Inflammatory macrophage treated with lipopolysaccharide for 1 hour (primary cell): ENCODE data around the gene RFC2.

ENCODE experiments used
- DNase-seq, 2 donors: peaks; one replicate each; pipeline ENCODE4 v3.0.0-alpha.2; 2020 to 2022

Gene RFC2

GRCh38 chr7:74254129-74254857 is at the start of gene RFC2:
Gene RFC2 (minus strand): TSS chr7:74254399. CDS start chr7:74254383, 16 bp downstream.
- peak; percentile 95 to 98 for DNase-seq

- DNase-seq, result no peak
Observed at GRCh38 chr7:74302745-74303221, 48.6 kb upstream of the RFC2 start.

- DNase-seq, result no peak
Observed at GRCh38 chr7:74300926-74301325, 46.7 kb upstream of the RFC2 start.

- peak in 1 of 2 donors; percentile 60 for DNase-seq
Observed at GRCh38 chr7:74299401-74299800, 45.2 kb upstream of the RFC2 start.

- DNase-seq, result no peak
Observed at GRCh38 chr7:74297516-74298233, 43.5 kb upstream of the RFC2 start.

GRCh38 chr7:74294191-74294998 is 40.2 kb upstream of the RFC2 start:
- DNase-seq, result no peak

GRCh38 chr7:74293577-74293908 is 39.3 kb upstream of the RFC2 start:
- no peak for DNase-seq

- DNase-seq, result no peak
Observed at GRCh38 chr7:74292757-74293576, 38.8 kb upstream of the RFC2 start.

- no peak for DNase-seq
Observed at GRCh38 chr7:74291535-74291934, 37.3 kb upstream of the RFC2 start.

- no peak for DNase-seq
Observed at GRCh38 chr7:74290981-74291441, 36.8 kb upstream of the RFC2 start.

- DNase-seq, result no peak
Observed at GRCh38 chr7:74290553-74290950, 36.4 kb upstream of the RFC2 start.

- DNase-seq, result peak in 1 of 2 donors; percentile 25
Observed at GRCh38 chr7:74289659-74290552, 35.7 kb upstream of the RFC2 start.

- peak; percentile 68 to 82 for DNase-seq
Observed at GRCh38 chr7:74289018-74289658, 34.9 kb upstream of the RFC2 start, which contains the start of gene CLIP2. Gene CLIP2 (plus strand): TSS chr7:74289407. CDS start chr7:74317547, 28,140 bp downstream.

GRCh38 chr7:74288034-74288881 is 34.1 kb upstream of the RFC2 start:
- no peak for DNase-seq

GRCh38 chr7:74287303-74288033 is 33.3 kb upstream of the RFC2 start:
- DNase-seq, result no peak

GRCh38 chr7:74286131-74286530 is 31.9 kb upstream of the RFC2 start:
- DNase-seq, result no peak

- DNase-seq, result peak; percentile 29 to 81
Observed at GRCh38 chr7:74284781-74285259, 30.6 kb upstream of the RFC2 start.

- peak in 1 of 2 donors; percentile 68 for DNase-seq
Observed at GRCh38 chr7:74283858-74284447, 29.8 kb upstream of the RFC2 start.
